Upper lobe of left lung (tissue), 4 donors: ENCODE measurements around the gene B9D2.

Experiments
- POLR2A ChIP-seq, 4 donors: fragments of 450-650 bp; IDR thresholded peaks; one replicate each; pipeline ENCODE4 v1.5.1; 2016 to 2017; ENCODE audit warnings: antibody characterized with exemption in 4 of 4, mild to moderate bottlenecking in 2 of 4
- TF ChIP-seq, protein P1 (sequence below), 6 experiments: fragments of 450-650 bp in 4 of 6; fragments of 200-600 bp in 2 of 6; sonication (generic) in 2 of 6; IDR thresholded peaks; one replicate each; pipeline ENCODE4 v1.5.1; 2016 to 2019; ENCODE audit warnings: antibody characterized with exemption in 6 of 6

DNA sequence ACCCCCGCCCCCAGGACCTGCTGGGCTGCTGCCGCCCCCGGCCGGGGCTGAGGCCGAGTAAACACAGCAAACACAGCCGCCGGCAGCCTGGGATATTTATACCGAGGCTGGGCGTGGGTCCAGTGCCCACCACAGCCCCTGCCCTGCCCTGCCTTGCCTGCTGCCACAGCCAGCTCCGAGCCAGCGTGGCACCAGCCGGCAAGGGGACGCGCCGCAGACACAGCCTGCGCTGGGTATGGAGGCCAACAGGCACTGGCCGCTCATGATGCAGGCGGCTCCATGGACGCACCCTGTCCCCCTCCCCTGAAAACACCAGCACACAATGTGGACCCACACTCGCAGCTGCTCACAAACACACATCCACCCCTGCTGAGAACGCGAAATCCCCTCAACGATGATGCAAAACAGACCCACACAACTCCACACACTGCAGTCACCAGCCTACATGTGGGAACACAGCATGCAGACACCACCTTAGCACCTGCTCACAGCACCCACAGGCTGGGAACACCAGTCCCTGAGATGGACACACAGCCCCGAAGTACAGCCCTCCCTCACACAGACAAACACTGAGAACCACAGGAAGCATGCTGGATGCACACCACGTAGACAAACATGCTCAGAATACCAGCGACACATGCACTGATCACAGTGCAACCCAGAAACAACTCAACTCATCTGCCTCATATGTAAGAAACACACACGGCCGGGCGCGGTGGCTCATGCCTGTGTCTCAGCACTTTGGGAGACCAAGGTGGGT, 37.8 kb downstream of the B9D2 start:
- peak in 1 of 4 donors; percentile 21 for TF ChIP-seq POLR2A (IDR thresholded peaks at IDR 0.05)
- TF ChIP-seq, protein P1, sequence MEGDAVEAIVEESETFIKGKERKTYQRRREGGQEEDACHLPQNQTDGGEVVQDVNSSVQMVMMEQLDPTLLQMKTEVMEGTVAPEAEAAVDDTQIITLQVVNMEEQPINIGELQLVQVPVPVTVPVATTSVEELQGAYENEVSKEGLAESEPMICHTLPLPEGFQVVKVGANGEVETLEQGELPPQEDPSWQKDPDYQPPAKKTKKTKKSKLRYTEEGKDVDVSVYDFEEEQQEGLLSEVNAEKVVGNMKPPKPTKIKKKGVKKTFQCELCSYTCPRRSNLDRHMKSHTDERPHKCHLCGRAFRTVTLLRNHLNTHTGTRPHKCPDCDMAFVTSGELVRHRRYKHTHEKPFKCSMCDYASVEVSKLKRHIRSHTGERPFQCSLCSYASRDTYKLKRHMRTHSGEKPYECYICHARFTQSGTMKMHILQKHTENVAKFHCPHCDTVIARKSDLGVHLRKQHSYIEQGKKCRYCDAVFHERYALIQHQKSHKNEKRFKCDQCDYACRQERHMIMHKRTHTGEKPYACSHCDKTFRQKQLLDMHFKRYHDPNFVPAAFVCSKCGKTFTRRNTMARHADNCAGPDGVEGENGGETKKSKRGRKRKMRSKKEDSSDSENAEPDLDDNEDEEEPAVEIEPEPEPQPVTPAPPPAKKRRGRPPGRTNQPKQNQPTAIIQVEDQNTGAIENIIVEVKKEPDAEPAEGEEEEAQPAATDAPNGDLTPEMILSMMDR (IDR thresholded peaks at IDR 0.05), result no peak
